Calu3 (cell line): Measurements from ENCODE around the gene RUVBL1. TPM values are rescaled to one million over a fixed set of nuclear protein-coding genes. Genes with fewer than 3 reads are reported as not detected.

ENCODE experiments used
- Bru-seq: library from RNA; stranded (reverse); fragments of 400-500 nt; gene quantifications from one replicate; lab custom pipeline; 2021; lab: Mats Ljungman, UMichigan
- BruChase-seq, 2 experiments: library from RNA; stranded (reverse); fragments of 400-500 nt; gene quantifications; one replicate each; lab custom pipeline; 2021; lab: Mats Ljungman, UMichigan
- BruUV-seq: library from RNA; stranded (reverse); fragments of 400-500 nt; replicated peaks from 2 replicates; lab custom pipeline; 2021; lab: Mats Ljungman, UMichigan
- CTCF ChIA-PET: fragments of 300-600 bp; sonication (Branson Sonifier 250); formaldehyde crosslinking; loops from one replicate; lab custom pipeline; 2022; ENCODE audit warnings: antibody characterized with exemption; lab: Charles Lee
- DNase-seq: peaks from one replicate; pipeline ENCODE4 v3.0.0; 2022
- H3K27ac Mint-ChIP-seq: one replicate; pipeline ENCODE4 v1.8.0; 2022; ENCODE audit warnings: mixed read lengths; ENCODE audit not compliant: unreplicated experiment
- H3K27me3 Mint-ChIP-seq: one replicate; pipeline ENCODE4 v1.8.0; 2022; ENCODE audit warnings: mixed read lengths; ENCODE audit not compliant: unreplicated experiment
- H3K36me3 Mint-ChIP-seq: one replicate; pipeline ENCODE4 v1.8.0; 2022; ENCODE audit warnings: mild to moderate bottlenecking, moderate library complexity, mixed read lengths; ENCODE audit not compliant: insufficient read depth, unreplicated experiment
- H3K4me1 Mint-ChIP-seq: one replicate; pipeline ENCODE4 v1.8.0; 2022; ENCODE audit warnings: mild to moderate bottlenecking, low read depth, mixed read lengths; ENCODE audit not compliant: unreplicated experiment
- H3K4me3 Mint-ChIP-seq: one replicate; pipeline ENCODE4 v1.8.0; 2022; ENCODE audit warnings: mild to moderate bottlenecking, low read depth, moderate library complexity, mixed read lengths; ENCODE audit not compliant: unreplicated experiment
- H3K9me3 Mint-ChIP-seq: one replicate; pipeline ENCODE4 v1.8.0; 2022; ENCODE audit warnings: low read depth, mixed read lengths; ENCODE audit not compliant: unreplicated experiment
- CTCF ChIP-seq: fragments of 200-600 bp; IDR thresholded peaks from one replicate; pipeline ENCODE4 v1.8.0; 2022; ENCODE audit warnings: antibody characterized with exemption; ENCODE audit not compliant: unreplicated experiment
- intact Hi-C: fragments of 100-400 bp; cut with micrococcal nuclease; formaldehyde crosslinking; loops from one replicate; pipeline ENCODE4 v1.10.0; 2022; ENCODE audit not compliant: unreplicated experiment
- long read RNA-seq: library from polyadenylated mRNA; stranded (forward); transcript quantifications from one replicate; pipeline ENCODE4 v2.0.0, GENCODE V29; 2022
- total RNA-seq: library from RNA; stranded (reverse); gene quantifications from 2 replicates; pipeline ENCODE4 v1.2.3, GENCODE V29; 2022

Gene RUVBL1
- total RNA-seq (156 and 167 TPM in 2 replicates), Bru-seq, nascent RNA (percentile 81 among the genes with signal in this experiment), BruChase-seq, experiment 1, labeled RNA remaining after a 6-hour chase (percentile 78 among the genes with signal in this experiment), BruChase-seq, experiment 2, labeled RNA remaining after a 2-hour chase (percentile 70 among the genes with signal in this experiment)
- long read RNA-seq, full-length matches to known transcripts = 314 of 475 reads
- long read RNA-seq, partial matches to known transcripts = 11 of 475 reads
- long read RNA-seq, other reads (novel, unspliced or antisense) = 150 of 475 reads

- no peak for TF ChIP-seq CTCF
- DNase-seq = peak; percentile 100
- peaks cover 6% of the 10 kb centered on the region for H3K27me3 Mint-ChIP-seq
- no peaks in the 10 kb centered on the region for H3K9me3 Mint-ChIP-seq
- CTCF ChIA-PET = interaction anchor here (0.5 to 2.9 kb wide), 7 partner anchors 10 to 863 kb away, joined by 3 to 15 read pairs (median 6); no protein-coding TSS in a partner anchor
- peaks cover 40% of the 10 kb centered on the region for H3K36me3 Mint-ChIP-seq
- peaks cover 29% of the 10 kb centered on the region for H3K4me1 Mint-ChIP-seq
- H3K27ac Mint-ChIP-seq = peak within 1 kb of the TSS; percentile 96
- peak within 1 kb of the TSS; percentile 100 for H3K4me3 Mint-ChIP-seq
- BruUV-seq = no TSS peak
- intact Hi-C loops = loop anchor here (2.0 kb wide), 1 partner anchor 29 kb away; the partner anchor contains the start of gene EEFSEC
Measured at GRCh38 chr3:128123538-128124368, at the start of gene RUVBL1. Gene RUVBL1, minus strand, starts transcription at chr3:128123812. Its CDS starts 88 bp downstream, at chr3:128123724.

GRCh38 chr3:128173200-128173599, 49.6 kb upstream of the RUVBL1 start:
- Mint-ChIP-seq H3K27me3 (no peaks in the 10 kb centered on the region), H3K9me3 (no peaks in the 10 kb centered on the region), H3K4me3 (no peak overlapping the region), H3K27ac (no peak overlapping the region), H3K4me1 (no peaks in the 10 kb centered on the region), H3K36me3 (no peaks in the 10 kb centered on the region)
- DNase-seq = no peak
- intact Hi-C loops = loop anchor here (5.0 to 10.0 kb wide), 3 partner anchors 152 to 409 kb away; no protein-coding TSS in a partner anchor
- BruUV-seq = no TSS peak
- CTCF ChIA-PET = no interaction called here
- no peak for TF ChIP-seq CTCF

- CTCF ChIA-PET = interaction anchor here (0.7 to 1.0 kb wide), 3 partner anchors 37 to 435 kb away, joined by 4 to 6 read pairs (median 6); no protein-coding TSS in a partner anchor
- Mint-ChIP-seq H3K4me3 (no peak overlapping the region), H3K36me3 (no peaks in the 10 kb centered on the region), H3K27me3 (no peaks in the 10 kb centered on the region), H3K4me1 (no peaks in the 10 kb centered on the region), H3K27ac (no peak overlapping the region), H3K9me3 (no peaks in the 10 kb centered on the region)
- TF ChIP-seq CTCF = peak; percentile 41
- BruUV-seq = no TSS peak
- intact Hi-C loops = loop anchor here (5.0 to 10.0 kb wide), 3 partner anchors 154 to 411 kb away; no protein-coding TSS in a partner anchor
- DNase-seq = peak; percentile 72
Measured at GRCh38 chr3:128170866-128171516, 47.4 kb upstream of the RUVBL1 start.

- BruUV-seq = no TSS peak
- Mint-ChIP-seq H3K36me3 (peaks cover 5% of the 10 kb centered on the region), H3K27ac (no peak overlapping the region), H3K9me3 (no peaks in the 10 kb centered on the region), H3K27me3 (no peaks in the 10 kb centered on the region), H3K4me1 (no peaks in the 10 kb centered on the region), H3K4me3 (no peak overlapping the region)
- DNase-seq = no peak
- TF ChIP-seq CTCF = no peak
- CTCF ChIA-PET = no interaction called here
- intact Hi-C loops = no loop called here
Measured at GRCh38 chr3:128168836-128169235, 45.2 kb upstream of the RUVBL1 start.
